Superior temporal gyrus (tissue), 1 donor: Measurements from ENCODE around the gene PLXNC1.

ENCODE experiments used
- DNase-seq: peaks from one replicate; pipeline ENCODE4 v3.0.0-alpha.2; 2016; ENCODE audit errors: extremely low spot score

Gene PLXNC1

GRCh38 chr12:94204499-94205247 lies 56.3 kb downstream of the PLXNC1 start:
- DNase-seq = no peak

- DNase-seq = no peak
These were observed 57.4 kb downstream of the PLXNC1 start for GRCh38 chr12:94205822-94206221.

- no peak for DNase-seq
These were observed 58.5 kb downstream of the PLXNC1 start for GRCh38 chr12:94206886-94207285.

GRCh38 chr12:94207467-94207848 lies 59.1 kb downstream of the PLXNC1 start:
- peak; percentile 12 for DNase-seq

- DNase-seq = peak; percentile 22
These were observed 59.7 kb downstream of the PLXNC1 start for GRCh38 chr12:94207849-94208621.

- DNase-seq = no peak
These were observed 60.2 kb downstream of the PLXNC1 start for GRCh38 chr12:94208622-94208966.

GRCh38 chr12:94209240-94209639 lies 60.9 kb downstream of the PLXNC1 start:
- DNase-seq = no peak

- no peak for DNase-seq
These were observed 62.6 kb downstream of the PLXNC1 start for GRCh38 chr12:94211021-94211420.

GRCh38 chr12:94218233-94218632 lies 69.9 kb downstream of the PLXNC1 start:
- DNase-seq = no peak

- DNase-seq = no peak
These were observed 71.4 kb downstream of the PLXNC1 start for GRCh38 chr12:94219622-94220302.

GRCh38 chr12:94220804-94221203 lies 72.4 kb downstream of the PLXNC1 start:
- DNase-seq = no peak

- DNase-seq = no peak
These were observed 74.1 kb downstream of the PLXNC1 start for GRCh38 chr12:94222351-94223084.

- DNase-seq = no peak
These were observed 75.5 kb downstream of the PLXNC1 start for GRCh38 chr12:94223842-94224241.

- no peak for DNase-seq
These were observed 77.1 kb downstream of the PLXNC1 start for GRCh38 chr12:94225506-94225905.

GRCh38 chr12:94225947-94226630 lies 77.7 kb downstream of the PLXNC1 start:
- DNase-seq = no peak

GRCh38 chr12:94227066-94227465 lies 78.7 kb downstream of the PLXNC1 start:
- no peak for DNase-seq

GRCh38 chr12:94228488-94228907 lies 80.1 kb downstream of the PLXNC1 start:
- DNase-seq = no peak

- DNase-seq = no peak
These were observed 81.5 kb downstream of the PLXNC1 start for GRCh38 chr12:94229902-94230301.

GRCh38 chr12:94230357-94230905 lies 82.1 kb downstream of the PLXNC1 start:
- DNase-seq = no peak

GRCh38 chr12:94231709-94232108 lies 83.3 kb downstream of the PLXNC1 start:
- DNase-seq = no peak

GRCh38 chr12:94235848-94236247 lies 87.5 kb downstream of the PLXNC1 start:
- no peak for DNase-seq
